MM.1S (cell line): ENCODE data around the gene GNPDA1.

Source experiments
- DNase-seq: peaks from one replicate; pipeline ENCODE4 v3.0.0-alpha.2; 2015
- H2AFZ ChIP-seq: fragments of 300-600 bp; sonication (generic); 2 replicates; pipeline ENCODE4 v1.6.0; 2016; ENCODE audit warnings: antibody characterized with exemption, low read length
- H3F3A ChIP-seq: fragments of 300-600 bp; sonication (generic); 2 replicates; pipeline ENCODE4 v1.6.1; 2016; ENCODE audit warnings: mild to moderate bottlenecking, antibody characterized with exemption, low read length, moderate library complexity, mixed read lengths; ENCODE audit not compliant: insufficient read depth
- H3K27ac ChIP-seq: fragments of 300-600 bp; sonication (generic); 2 replicates; pipeline ENCODE4 v1.5.1; 2016; ENCODE audit warnings: mild to moderate bottlenecking, low read length
- H3K27me3 ChIP-seq: fragments of 300-600 bp; sonication (generic); replicated peaks from 2 replicates; pipeline ENCODE4 v1.6.0; 2016; ENCODE audit warnings: low read length; ENCODE audit not compliant: insufficient read depth
- H3K36me3 ChIP-seq: fragments of 300-600 bp; sonication (generic); replicated peaks from 2 replicates; pipeline ENCODE4 v1.6.1; 2016; ENCODE audit warnings: mild to moderate bottlenecking, low read length, mixed read lengths; ENCODE audit not compliant: insufficient read depth
- H3K4me1 ChIP-seq: fragments of 300-600 bp; sonication (generic); 2 replicates; pipeline ENCODE4 v1.6.1; 2016; ENCODE audit warnings: low read length, mixed read lengths
- H3K4me2 ChIP-seq: fragments of 300-600 bp; sonication (generic); 2 replicates; pipeline ENCODE4 v1.6.0; 2016; ENCODE audit warnings: low read depth, low read length
- H3K4me3 ChIP-seq: fragments of 300-600 bp; sonication (generic); 2 replicates; pipeline ENCODE4 v1.5.1; 2016; ENCODE audit warnings: low read length, mixed read lengths
- H3K79me2 ChIP-seq: fragments of 300-600 bp; sonication (generic); 2 replicates; pipeline ENCODE4 v1.6.1; 2016; ENCODE audit warnings: mixed run types, low read length, mixed read lengths
- H3K9ac ChIP-seq: fragments of 300-600 bp; sonication (generic); 2 replicates; pipeline ENCODE4 v1.6.1; 2016; ENCODE audit warnings: low read length, mixed read lengths
- H3K9me2 ChIP-seq: fragments of 300-600 bp; sonication (generic); replicated peaks from 2 replicates; pipeline ENCODE4 v1.6.1; 2016; ENCODE audit warnings: mild to moderate bottlenecking, low read length, mixed read lengths; ENCODE audit not compliant: insufficient read depth
- H3K9me3 ChIP-seq: fragments of 300-600 bp; sonication (generic); replicated peaks from 2 replicates; pipeline ENCODE4 v1.6.1; 2016; ENCODE audit warnings: mild to moderate bottlenecking, low read length, mixed read lengths; ENCODE audit not compliant: insufficient read depth
- H4K20me1 ChIP-seq: fragments of 300-600 bp; sonication (generic); 2 replicates; pipeline ENCODE4 v1.6.1; 2016; ENCODE audit warnings: mild to moderate bottlenecking, low read length, moderate library complexity, mixed read lengths; ENCODE audit not compliant: insufficient read depth
- CTCF ChIP-seq: fragments of 300-600 bp; sonication (generic); IDR thresholded peaks from 2 replicates; pipeline ENCODE4 v1.5.1; 2016; ENCODE audit warnings: antibody characterized with exemption, low read length, mixed read lengths
- EZH2 ChIP-seq: fragments of 300-600 bp; sonication (generic); optimal IDR thresholded peaks from 2 replicates; pipeline ENCODE3; 2017; ENCODE audit warnings: low read depth, mild to moderate bottlenecking, antibody characterized with exemption, low read length, mixed read lengths
- EZH2phosphoT487 ChIP-seq: fragments of 300-600 bp; sonication (generic); IDR thresholded peaks from 2 replicates; pipeline ENCODE4 v1.6.1; 2018; ENCODE audit warnings: antibody characterized with exemption, low read length

Gene GNPDA1

GRCh38 chr5:141989720-141990119 lies 23.1 kb downstream of the GNPDA1 start:
- Histone ChIP-seq H4K20me1 (no peaks in the 10 kb centered on the region), H2AFZ (no peak overlapping the region), H3K9me2 (no peaks in the 10 kb centered on the region), H3K79me2 (no peaks in the 10 kb centered on the region), H3K9me3 (no peaks in the 10 kb centered on the region), H3K4me1 (0 out of 2 replicates have a peak, but pooled peaks cover 2% of the 10 kb centered on the region), H3F3A (no peaks in the 10 kb centered on the region), H3K4me3 (no peak overlapping the region), H3K27ac (no peak overlapping the region), H3K4me2 (no peak overlapping the region), H3K27me3 (no peaks in the 10 kb centered on the region), H3K36me3 (peaks cover 8% of the 10 kb centered on the region; the same call in 1 of the 2 replicates), H3K9ac (no peak overlapping the region)
- no peak for DNase-seq
- TF ChIP-seq EZH2phosphoT487 (no peak), EZH2 (no peak), CTCF (no peak)

DNA sequence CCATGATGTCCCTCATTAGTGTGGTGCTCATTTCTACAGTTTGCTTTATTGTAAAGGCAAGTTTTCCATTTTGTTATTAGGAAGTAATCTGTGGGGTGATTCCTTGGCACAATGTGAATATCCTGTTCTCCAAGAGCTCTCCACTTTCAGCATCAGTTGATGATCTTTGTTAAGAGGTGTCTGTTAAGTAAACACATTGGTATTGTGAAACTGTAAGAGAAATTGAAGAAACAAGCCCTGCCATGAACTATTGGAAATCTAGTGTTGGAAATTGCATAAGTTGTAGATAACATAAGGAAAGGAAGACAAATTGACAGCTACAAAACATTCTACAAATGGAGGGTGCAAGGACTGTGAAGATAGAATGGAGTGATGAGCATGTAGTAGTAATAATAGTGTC lies 26.8 kb downstream of the GNPDA1 start:
- H3K79me2 ChIP-seq: no peaks in the 10 kb centered on the region
- H3K9ac ChIP-seq: no peak overlapping the region
- DNase-seq: no peak
- TF ChIP-seq EZH2phosphoT487: no peak
- no peak for TF ChIP-seq CTCF
- TF ChIP-seq EZH2: no peak
- peaks cover 14% of the 10 kb centered on the region; the same call in 1 of the 2 replicates for H3K36me3 ChIP-seq
- H3K9me3 ChIP-seq: no peaks in the 10 kb centered on the region
- H3K4me2 ChIP-seq: no peak overlapping the region
- no peaks in the 10 kb centered on the region for H3K27me3 ChIP-seq
- H4K20me1 ChIP-seq: no peaks in the 10 kb centered on the region
- no peaks in the 10 kb centered on the region for H3K4me1 ChIP-seq
- no peaks in the 10 kb centered on the region; the same call in 1 of the 2 replicates for H3F3A ChIP-seq
- H3K9me2 ChIP-seq: no peaks in the 10 kb centered on the region
- no peak overlapping the region for H2AFZ ChIP-seq
- H3K27ac ChIP-seq: no peak overlapping the region
- no peak overlapping the region for H3K4me3 ChIP-seq

DNA sequence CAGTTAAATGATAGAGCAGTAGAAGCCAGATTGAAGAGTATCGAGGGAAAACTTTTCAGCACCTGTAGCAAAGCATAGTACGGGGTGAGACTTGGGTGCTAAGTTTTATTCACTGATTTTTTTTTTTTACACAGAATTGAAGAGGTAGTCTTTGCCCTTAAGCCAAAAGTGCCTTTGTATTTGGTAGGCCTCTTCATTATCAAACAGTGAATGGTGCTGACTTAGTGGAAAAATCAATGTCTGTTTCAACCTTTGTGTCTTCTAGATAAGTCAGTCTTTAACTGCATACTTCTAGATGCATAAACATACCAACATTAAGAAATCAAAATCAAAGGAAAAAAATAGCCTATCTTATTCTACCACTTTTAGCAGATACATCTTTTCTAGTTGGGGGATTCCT lies 30.2 kb downstream of the GNPDA1 start:
- Histone ChIP-seq H3K9ac (no peak overlapping the region), H3K9me3 (no peaks in the 10 kb centered on the region), H3K27me3 (no peaks in the 10 kb centered on the region), H3K27ac (no peak overlapping the region), H3K4me2 (no peak overlapping the region), H4K20me1 (no peaks in the 10 kb centered on the region), H3K79me2 (0 out of 2 replicates have a peak, but pooled peaks cover 5% of the 10 kb centered on the region), H2AFZ (no peak overlapping the region), H3K36me3 (peaks cover 16% of the 10 kb centered on the region; the same call in 1 of the 2 replicates), H3F3A (no peaks in the 10 kb centered on the region; the same call in 1 of the 2 replicates), H3K9me2 (no peaks in the 10 kb centered on the region), H3K4me1 (no peaks in the 10 kb centered on the region), H3K4me3 (no peak overlapping the region)
- TF ChIP-seq EZH2phosphoT487 (no peak), EZH2 (no peak)
- no peak for DNase-seq

GRCh38 chr5:141978389-141978788 lies 34.4 kb downstream of the GNPDA1 start:
- Histone ChIP-seq H3F3A (no peaks in the 10 kb centered on the region; the same call in 1 of the 2 replicates), H3K4me1 (no peaks in the 10 kb centered on the region), H4K20me1 (no peaks in the 10 kb centered on the region), H3K9me2 (no peaks in the 10 kb centered on the region), H2AFZ (no peak overlapping the region), H3K27me3 (no peaks in the 10 kb centered on the region), H3K4me3 (no peak overlapping the region), H3K9me3 (no peaks in the 10 kb centered on the region), H3K36me3 (peaks cover 7% of the 10 kb centered on the region; the same call in 1 of the 2 replicates), H3K27ac (no peak overlapping the region), H3K9ac (no peak overlapping the region), H3K79me2 (peaks cover 24% of the 10 kb centered on the region; the same call in 1 of the 2 replicates), H3K4me2 (no peak overlapping the region)
- TF ChIP-seq CTCF: no peak
- TF ChIP-seq EZH2: no peak
- TF ChIP-seq EZH2phosphoT487: no peak
- no peak for DNase-seq
